Spleen (tissue), 11 donors: Measurements from ENCODE around the gene CASKIN2. TPM values are rescaled to one million over a fixed set of nuclear protein-coding genes. Genes with fewer than 3 reads are reported as not detected.
A peak's percentile ranks its signal among the peaks of the same experiment; 100 is the strongest.

ENCODE experiments used
- DNase-seq: peaks from one replicate; pipeline ENCODE4 v3.0.0-alpha.2; 2020
- H3K27ac ChIP-seq, 8 donors: fragments of 200-600 bp; sonication (generic) in 7 of 8; 1 replicate in 4 of 8; 2 replicates in 4 of 8; pipeline versions ENCODE4 v1.5.0 to v1.8.0; 2016 to 2021; ENCODE audit warnings: inconsistent platforms in 4 of 8, mild to moderate bottlenecking in 4 of 8, moderate library complexity in 1 of 8
- H3K27me3 ChIP-seq, 7 donors: fragments of 200-600 bp; sonication (generic) in 6 of 7; replicated peaks in 1 of 7; 1 replicate in 4 of 7; 2 replicates in 3 of 7; pipeline versions ENCODE4 v1.5.0 to v1.8.0; 2016 to 2021; ENCODE audit warnings: inconsistent platforms in 3 of 7, mild to moderate bottlenecking in 1 of 7
- H3K36me3 ChIP-seq, 6 donors: fragments of 200-600 bp; sonication (generic) in 5 of 6; 1 replicate in 4 of 6; 2 replicates in 2 of 6; pipeline versions ENCODE4 v1.5.0 to v1.8.0; 2016 to 2021; ENCODE audit warnings: inconsistent platforms in 2 of 6
- H3K4me1 ChIP-seq, 6 donors: fragments of 200-600 bp; sonication (generic) in 5 of 6; 1 replicate in 3 of 6; 2 replicates in 3 of 6; pipeline versions ENCODE4 v1.5.0 to v1.8.0; 2016 to 2021; ENCODE audit warnings: inconsistent platforms in 3 of 6
- H3K4me3 ChIP-seq, 8 donors: fragments of 200-600 bp; sonication (generic) in 7 of 8; 1 replicate in 4 of 8; 2 replicates in 4 of 8; pipeline versions ENCODE4 v1.5.0 to v1.8.0; 2016 to 2021; ENCODE audit warnings: inconsistent platforms in 4 of 8, mild to moderate bottlenecking in 4 of 8, moderate library complexity in 2 of 8
- H3K9me3 ChIP-seq, 8 donors: fragments of 200-600 bp; sonication (generic) in 7 of 8; 1 replicate in 4 of 8; 2 replicates in 4 of 8; pipeline versions ENCODE4 v1.5.0 to v1.8.0; 2016 to 2021; ENCODE audit warnings: inconsistent platforms in 4 of 8
- CTCF ChIP-seq, 11 experiments: fragments of 200-600 bp in 7 of 11; fragments of 450-650 bp in 4 of 11; sonication (generic) in 4 of 11; IDR thresholded peaks in 8 of 11; conservative IDR thresholded peaks in 3 of 11; 1 replicate in 7 of 11; 2 replicates in 4 of 11; pipeline versions ENCODE4 v1.4.0 to v1.8.0; 2016 to 2021; ENCODE audit warnings: antibody characterized with exemption in 11 of 11, inconsistent platforms in 4 of 11, mild to moderate bottlenecking in 1 of 11
- POLR2A ChIP-seq, 3 donors: fragments of 450-650 bp; IDR thresholded peaks; one replicate each; pipeline ENCODE4 v1.5.1; 2017; ENCODE audit warnings: antibody characterized with exemption in 3 of 3, mild to moderate bottlenecking in 1 of 3
- POLR2AphosphoS5 ChIP-seq, 3 donors: sonication (generic); formaldehyde crosslinking; IDR thresholded peaks; one replicate each; pipeline ENCODE4 v1.5.1; 2017; ENCODE audit warnings: antibody characterized with exemption in 3 of 3
- WGBS, 5 donors: extraction: QIAGEN DNeasy Blood & Tissue Kit in 3 of 5; methylation state at CpG; one replicate each; pipeline versions ENCODE4 v1.1.5 to v1.1.7; 2013 to 2018; 5-methylcytosine and 5-hydroxymethylcytosine counted together
- intact Hi-C: fragments of 100-400 bp; cut with DNase I; formaldehyde crosslinking; loops from one replicate; pipeline ENCODE4 v1.15.0; 2023; ENCODE audit warnings: low total_unique reads
- polyA plus RNA-seq, 3 donors: library from polyadenylated mRNA; stranded (reverse); fragments of 200-250 nt; gene quantifications; one replicate each; pipeline ENCODE4 v1.2.1, GENCODE V29; 2013
- total RNA-seq, 7 donors: library from RNA; depleted of rRNA in 3 of 7; stranded (reverse); fragments of >200 nt in 3 of 7; fragmentation: NEBNext Ultra II Directional in 4 of 7; extraction: Animal tissue kit (Norgen Biotek cat#: 25700) in 4 of 7; gene quantifications; one replicate each; pipeline versions ENCODE4 v1.1.0 to v1.2.1, GENCODE V29; 2016 to 2021
- donor health status: healthy with polysubstance abuse.
- donor health status: DM: no; HTN: no; CAD: no; lungs with moderate emphysema.
- donor health status: DM: no; HTN: no; CAD: no.
- donor health status: Bipolar disorder and iron deficiency.
- donor health status: healthy.
- donor health status: DM: no; HTN: no; CAD: no.
- donor health status: DM: yes; HTN: yes; CAD: no.

Gene CASKIN2
- total and polyA plus RNA-seq, 10 donors: 4.7 to 135 (median 41.9) TPM

- Histone ChIP-seq H3K4me3 (no peak overlapping the region), H3K4me1 (peaks cover 0 to 47% (median 31%) of the 10 kb centered on the region in 6 donors), H3K9me3 (no peaks in the 10 kb centered on the region), H3K36me3 (peaks cover 0 to 29% (median 2%) of the 10 kb centered on the region in 6 donors), H3K27me3 (no peaks in the 10 kb centered on the region), H3K27ac (peak overlapping the region in 6 of 8 donors; percentile 42 to 87 (median 66))
- no peak for DNase-seq
- no peak for TF ChIP-seq CTCF (IDR thresholded peaks at IDR 0.05 in 8 of 11, conservative IDR thresholded peaks at IDR 0.05 in 3 of 11)
- TF ChIP-seq POLR2A (IDR thresholded peaks at IDR 0.05): no peak
- TF ChIP-seq POLR2AphosphoS5 (IDR thresholded peaks at IDR 0.05): no peak
- 88 to 93% (median 91%) methylated on average over 8 of the region's 8 CpGs for WGBS, 5 donors
- intact Hi-C loops: no loop called here
Measured at GRCh38 chr17:75535871-75536270, 20.5 kb upstream of the CASKIN2 start.

GRCh38 chr17:75535119-75535537, 19.8 kb upstream of the CASKIN2 start:
- Histone ChIP-seq H3K36me3 (peaks cover 0 to 29% (median 2%) of the 10 kb centered on the region in 6 donors), H3K4me3 (peak overlapping the region in 1 of 8 donors; percentile 36), H3K27ac (peak overlapping the region; percentile 36 to 87 (median 62)), H3K27me3 (no peaks in the 10 kb centered on the region), H3K4me1 (peaks cover 0 to 43% (median 28%) of the 10 kb centered on the region in 6 donors), H3K9me3 (no peaks in the 10 kb centered on the region)
- intact Hi-C loops: no loop called here
- DNase-seq: peak; percentile 88
- 17 to 72% (median 38%) methylated on average over 5 to 15 of the region's 15 CpGs for WGBS, 5 donors
- TF ChIP-seq POLR2AphosphoS5 (IDR thresholded peaks at IDR 0.05): peak; percentile 67 to 70 (median 68)
- no peak for TF ChIP-seq POLR2A (IDR thresholded peaks at IDR 0.05)

GRCh38 chr17:75531721-75532072, 16.4 kb upstream of the CASKIN2 start:
- Histone ChIP-seq H3K27me3 (peaks cover 0 to 6% (median 0%) of the 10 kb centered on the region in 7 donors), H3K36me3 (peaks cover 0 to 30% (median 2%) of the 10 kb centered on the region in 6 donors), H3K27ac (no peak overlapping the region), H3K9me3 (no peaks in the 10 kb centered on the region), H3K4me3 (no peak overlapping the region), H3K4me1 (peaks cover under 1 to 56% (median 38%) of the 10 kb centered on the region in 6 donors)
- intact Hi-C loops: no loop called here
- WGBS, 5 donors: 87 to 93% (median 91%) methylated on average over 6 to 7 of the region's 7 CpGs
- TF ChIP-seq POLR2AphosphoS5 (IDR thresholded peaks at IDR 0.05) (no peak), POLR2A (IDR thresholded peaks at IDR 0.05) (no peak), CTCF (IDR thresholded peaks at IDR 0.05 in 8 of 11, conservative IDR thresholded peaks at IDR 0.05 in 3 of 11) (no peak)
- no peak for DNase-seq

GRCh38 chr17:75530837-75531720, 15.7 kb upstream of the CASKIN2 start:
- Histone ChIP-seq H3K4me1 (peaks cover 6 to 60% (median 44%) of the 10 kb centered on the region in 6 donors), H3K27ac (no peak overlapping the region), H3K4me3 (no peak overlapping the region), H3K36me3 (peaks cover 0 to 30% (median 2%) of the 10 kb centered on the region in 6 donors), H3K27me3 (peaks cover 0 to 12% (median 0%) of the 10 kb centered on the region in 7 donors), H3K9me3 (no peaks in the 10 kb centered on the region)
- DNase-seq: no peak
- 79 to 88% (median 86%) methylated on average over 16 to 19 of the region's 19 CpGs for WGBS, 5 donors
- TF ChIP-seq POLR2A (IDR thresholded peaks at IDR 0.05): no peak
- TF ChIP-seq POLR2AphosphoS5 (IDR thresholded peaks at IDR 0.05): no peak
- no peak for TF ChIP-seq CTCF (IDR thresholded peaks at IDR 0.05 in 8 of 11, conservative IDR thresholded peaks at IDR 0.05 in 3 of 11)
- intact Hi-C loops: no loop called here
